IPS-20b (cell line): Measurements from ENCODE around the gene BTBD9.

Source experiments
- H3K27ac ChIP-seq: one replicate; pipeline ENCODE4 v1.5.1; 2013; ENCODE audit warnings: low read length
- H3K27me3 ChIP-seq: 2 replicates; pipeline ENCODE4 v1.6.1; 2013; ENCODE audit warnings: mild to moderate bottlenecking, low read length, inconsistent platforms; ENCODE audit not compliant: insufficient read depth
- H3K36me3 ChIP-seq: 2 replicates; pipeline ENCODE4 v1.6.1; 2013; ENCODE audit warnings: low read depth, mild to moderate bottlenecking, inconsistent platforms, low read length, moderate library complexity; ENCODE audit not compliant: insufficient read depth
- H3K4me1 ChIP-seq: 2 replicates; pipeline ENCODE4 v1.6.1; 2013; ENCODE audit warnings: mild to moderate bottlenecking, control low read depth, inconsistent platforms, low read length, moderate library complexity; ENCODE audit not compliant: insufficient read depth
- H3K4me3 ChIP-seq: 2 replicates; pipeline ENCODE4 v1.5.1; 2013; ENCODE audit warnings: mild to moderate bottlenecking, low read length, inconsistent platforms
- H3K9ac ChIP-seq: 2 replicates; pipeline ENCODE4 v1.6.1; 2013; ENCODE audit warnings: low read depth, mild to moderate bottlenecking, inconsistent platforms, low read length, moderate library complexity
- H3K9me3 ChIP-seq: 2 replicates; pipeline ENCODE4 v1.6.1; 2013; ENCODE audit warnings: mild to moderate bottlenecking, low read depth, low read length, inconsistent platforms; ENCODE audit not compliant: insufficient read depth

BTBD9 gene

DNA sequence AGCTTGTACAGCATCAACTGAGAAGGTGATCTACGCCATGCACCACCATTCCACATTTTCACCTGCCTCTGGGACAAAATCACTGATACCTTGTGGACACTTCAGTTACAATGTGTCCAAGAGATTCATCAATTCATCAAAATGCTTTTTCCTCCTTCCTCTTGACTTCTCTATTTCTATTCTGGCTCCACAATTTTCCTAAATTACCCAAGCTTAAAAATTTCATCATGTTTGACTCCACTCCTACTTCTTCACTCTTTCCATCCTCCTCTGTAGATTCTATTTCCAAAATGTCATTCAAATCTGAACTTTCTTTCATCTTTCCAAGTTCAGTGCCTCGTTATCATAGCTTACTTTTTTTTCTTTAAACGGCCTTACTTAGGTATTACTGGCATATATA is 172.2 kb downstream of the BTBD9 start:
- no peak overlapping the region for H3K27ac ChIP-seq
- no peaks in the 10 kb centered on the region for H3K27me3 ChIP-seq
- no peak overlapping the region for H3K4me3 ChIP-seq

DNA sequence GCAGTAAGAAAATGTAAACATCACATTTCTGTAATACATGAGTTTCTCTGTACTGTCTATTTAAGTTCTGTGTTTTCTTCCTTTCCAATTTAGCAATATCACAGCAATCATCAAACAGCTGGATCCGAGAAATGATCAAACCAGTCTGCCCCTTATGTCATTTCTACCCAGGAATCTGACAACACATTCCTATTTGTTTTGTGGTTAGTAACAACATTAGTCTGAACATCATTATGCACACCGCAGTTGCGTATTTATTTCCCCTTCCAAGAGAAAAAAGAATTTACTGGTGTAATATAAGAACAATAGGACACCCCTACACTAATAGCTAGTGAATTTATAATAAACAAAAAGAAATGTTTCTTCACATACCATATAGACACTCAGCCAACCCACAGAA is 179.5 kb downstream of the BTBD9 start:
- Histone ChIP-seq H3K9ac (no peak overlapping the region), H3K27ac (no peak overlapping the region), H3K4me3 (no peak overlapping the region), H3K9me3 (no peaks in the 10 kb centered on the region), H3K27me3 (no peaks in the 10 kb centered on the region), H3K4me1 (no peaks in the 10 kb centered on the region; the same call in 1 of the 2 replicates), H3K36me3 (no peaks in the 10 kb centered on the region)

More for the DNA sequence above, 172.2 kb downstream of the BTBD9 start:
- Histone ChIP-seq H3K4me1 (no peaks in the 10 kb centered on the region), H3K36me3 (no peaks in the 10 kb centered on the region), H3K9me3 (no peaks in the 10 kb centered on the region), H3K9ac (no peak overlapping the region)

DNA sequence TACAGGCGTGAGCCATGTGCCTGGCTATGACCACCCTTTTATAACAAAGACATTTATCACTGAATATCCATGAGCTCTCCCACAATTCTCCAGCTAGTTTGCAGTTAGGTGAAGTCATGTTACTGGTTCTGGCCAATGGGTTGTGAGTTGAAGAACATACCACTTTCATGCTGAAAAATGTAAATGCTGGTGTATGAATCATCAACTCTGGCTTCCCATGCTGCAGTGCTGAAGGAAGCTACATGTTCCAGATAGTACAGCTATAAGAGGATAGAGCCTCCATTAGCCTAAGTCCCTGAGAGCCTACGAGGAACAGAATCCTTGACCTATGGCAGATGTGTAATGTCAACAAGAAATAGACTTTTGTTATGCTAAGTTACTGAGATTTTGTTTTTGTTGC is 180.4 kb downstream of the BTBD9 start:
- Histone ChIP-seq H3K36me3 (no peaks in the 10 kb centered on the region), H3K4me3 (no peak overlapping the region), H3K9ac (no peak overlapping the region), H3K27me3 (no peaks in the 10 kb centered on the region), H3K4me1 (no peaks in the 10 kb centered on the region; the same call in 1 of the 2 replicates), H3K27ac (no peak overlapping the region), H3K9me3 (no peaks in the 10 kb centered on the region)

DNA sequence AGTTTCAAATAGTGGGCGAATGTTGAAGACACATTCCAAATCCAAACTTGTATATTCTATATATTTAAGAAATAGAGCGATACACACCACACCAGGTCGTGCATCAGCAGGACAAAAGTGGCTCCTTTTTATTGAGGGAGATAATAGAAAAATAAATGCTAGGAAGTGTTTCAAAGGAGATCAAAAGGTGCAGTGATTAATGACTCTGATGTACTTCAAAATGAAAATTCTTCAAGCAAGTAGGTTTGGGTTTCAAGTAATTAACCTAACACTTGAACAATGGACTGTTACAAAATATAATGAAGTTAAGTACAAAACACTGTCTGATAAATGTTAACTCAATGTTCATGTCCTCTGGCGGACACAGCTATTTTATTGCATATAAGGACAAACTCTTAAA is 185.9 kb downstream of the BTBD9 start:
- Histone ChIP-seq H3K9me3 (no peaks in the 10 kb centered on the region), H3K4me1 (no peaks in the 10 kb centered on the region; the same call in 1 of the 2 replicates), H3K4me3 (no peak overlapping the region), H3K36me3 (no peaks in the 10 kb centered on the region), H3K27ac (no peak overlapping the region), H3K9ac (no peak overlapping the region), H3K27me3 (no peaks in the 10 kb centered on the region)

DNA sequence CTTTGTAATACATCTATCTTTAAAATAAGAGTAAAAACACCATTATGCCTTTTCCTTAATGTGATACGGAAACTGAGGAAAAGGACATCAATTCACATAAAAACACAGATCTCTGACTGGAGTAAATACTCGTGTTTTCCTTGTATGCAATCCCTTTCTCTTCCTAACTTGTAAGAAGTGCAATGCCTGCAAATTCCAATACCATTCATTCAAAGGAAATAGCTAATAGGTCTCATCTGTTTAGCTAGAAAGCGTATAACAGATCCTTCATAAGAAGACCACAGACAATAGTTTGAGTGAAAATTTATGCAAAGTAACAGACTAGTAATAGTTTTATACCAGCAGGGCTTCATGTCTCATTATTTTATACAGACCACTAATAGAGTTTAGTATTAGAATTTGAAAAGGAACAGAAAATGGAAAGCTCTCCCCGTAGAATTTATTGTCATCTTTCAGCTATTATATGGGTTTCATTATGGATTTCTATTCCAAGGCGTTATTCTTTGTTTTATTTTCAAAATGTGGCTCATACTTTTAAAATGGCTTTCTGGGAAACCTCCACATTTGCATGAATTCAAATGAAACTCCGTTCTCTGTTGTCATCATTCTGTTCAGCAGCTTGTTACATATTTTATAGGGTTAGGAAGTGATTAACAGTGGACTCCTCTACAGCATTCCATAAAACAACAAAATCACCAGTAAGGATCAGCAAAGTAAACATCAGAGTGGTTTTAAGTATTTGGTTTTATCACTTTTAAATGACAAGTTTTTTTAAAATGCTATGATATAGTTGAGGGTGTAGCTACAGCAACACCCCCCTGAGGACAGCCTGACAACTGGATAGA is 186.7 kb downstream of the BTBD9 start:
- Histone ChIP-seq H3K27me3 (no peaks in the 10 kb centered on the region), H3K4me1 (no peaks in the 10 kb centered on the region; the same call in 1 of the 2 replicates), H3K27ac (no peak overlapping the region), H3K9me3 (no peaks in the 10 kb centered on the region), H3K9ac (no peak overlapping the region), H3K36me3 (no peaks in the 10 kb centered on the region), H3K4me3 (no peak overlapping the region)

DNA sequence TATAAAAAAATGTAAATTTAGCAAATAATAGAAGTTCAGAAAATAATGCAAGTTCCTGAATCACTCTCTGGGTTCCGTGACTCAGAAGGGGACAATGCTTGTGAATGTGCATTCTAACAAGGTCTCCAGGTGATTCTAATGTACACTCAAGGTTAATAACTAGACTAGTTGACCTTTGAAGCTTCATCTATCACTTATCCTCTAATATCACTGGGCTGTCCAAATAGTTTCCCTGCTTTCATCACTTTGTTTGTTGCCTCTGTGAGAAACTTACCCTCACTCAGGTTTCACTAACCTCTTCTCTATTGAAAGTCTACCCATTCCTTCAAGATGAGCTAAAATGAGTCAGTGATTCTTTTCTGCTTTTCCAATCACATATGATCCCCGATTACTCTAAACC is 189.0 kb downstream of the BTBD9 start:
- Histone ChIP-seq H3K27ac (no peak overlapping the region), H3K4me1 (no peaks in the 10 kb centered on the region), H3K36me3 (no peaks in the 10 kb centered on the region), H3K9me3 (no peaks in the 10 kb centered on the region), H3K27me3 (no peaks in the 10 kb centered on the region), H3K9ac (no peak overlapping the region), H3K4me3 (no peak overlapping the region)

DNA sequence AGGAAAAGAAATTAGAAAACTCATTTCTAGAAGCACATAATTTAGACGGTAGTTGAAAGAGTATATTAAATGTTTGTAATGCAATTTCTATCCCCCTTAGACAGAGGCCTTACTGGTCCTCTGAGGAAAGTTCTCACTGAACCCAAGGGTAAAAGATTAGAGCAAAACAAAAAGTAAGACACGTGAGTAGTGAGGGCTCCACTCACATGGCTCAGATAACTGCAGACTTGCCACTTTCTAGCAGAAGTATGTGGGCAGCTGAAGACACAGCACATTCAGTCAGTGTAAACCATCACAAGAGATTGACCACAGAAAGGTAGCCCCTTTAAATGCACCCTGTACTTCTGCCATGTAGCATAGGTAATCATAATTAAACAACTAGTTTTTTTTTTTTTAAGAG is 193.8 kb downstream of the BTBD9 start:
- no peak overlapping the region for H3K4me3 ChIP-seq
- H3K9ac ChIP-seq: no peak overlapping the region
- no peaks in the 10 kb centered on the region for H3K27me3 ChIP-seq
- no peaks in the 10 kb centered on the region for H3K36me3 ChIP-seq
- H3K27ac ChIP-seq: no peak overlapping the region
- no peaks in the 10 kb centered on the region for H3K4me1 ChIP-seq
- no peaks in the 10 kb centered on the region for H3K9me3 ChIP-seq

DNA sequence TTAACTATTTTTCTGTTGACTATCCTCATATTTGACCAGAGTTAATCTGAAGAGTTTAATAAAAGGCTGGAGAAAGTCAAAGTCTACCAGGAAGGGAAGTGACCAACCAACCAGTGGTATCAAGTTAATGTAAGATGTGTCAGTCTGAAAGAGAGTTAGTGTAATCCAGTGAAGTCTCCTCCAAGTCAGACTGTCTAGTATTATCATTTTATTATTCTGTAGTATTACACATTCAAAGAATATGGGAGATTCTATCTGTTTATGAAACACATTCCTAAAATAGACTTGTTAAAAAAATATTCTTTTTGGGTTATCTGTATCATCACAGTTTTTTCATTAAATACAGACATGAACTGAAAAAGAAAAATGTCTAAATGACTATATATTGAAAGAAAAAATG is 194.4 kb downstream of the BTBD9 start:
- Histone ChIP-seq H3K4me1 (no peaks in the 10 kb centered on the region), H3K27ac (no peak overlapping the region), H3K9ac (no peak overlapping the region), H3K36me3 (no peaks in the 10 kb centered on the region), H3K27me3 (no peaks in the 10 kb centered on the region), H3K9me3 (no peaks in the 10 kb centered on the region), H3K4me3 (no peak overlapping the region)

DNA sequence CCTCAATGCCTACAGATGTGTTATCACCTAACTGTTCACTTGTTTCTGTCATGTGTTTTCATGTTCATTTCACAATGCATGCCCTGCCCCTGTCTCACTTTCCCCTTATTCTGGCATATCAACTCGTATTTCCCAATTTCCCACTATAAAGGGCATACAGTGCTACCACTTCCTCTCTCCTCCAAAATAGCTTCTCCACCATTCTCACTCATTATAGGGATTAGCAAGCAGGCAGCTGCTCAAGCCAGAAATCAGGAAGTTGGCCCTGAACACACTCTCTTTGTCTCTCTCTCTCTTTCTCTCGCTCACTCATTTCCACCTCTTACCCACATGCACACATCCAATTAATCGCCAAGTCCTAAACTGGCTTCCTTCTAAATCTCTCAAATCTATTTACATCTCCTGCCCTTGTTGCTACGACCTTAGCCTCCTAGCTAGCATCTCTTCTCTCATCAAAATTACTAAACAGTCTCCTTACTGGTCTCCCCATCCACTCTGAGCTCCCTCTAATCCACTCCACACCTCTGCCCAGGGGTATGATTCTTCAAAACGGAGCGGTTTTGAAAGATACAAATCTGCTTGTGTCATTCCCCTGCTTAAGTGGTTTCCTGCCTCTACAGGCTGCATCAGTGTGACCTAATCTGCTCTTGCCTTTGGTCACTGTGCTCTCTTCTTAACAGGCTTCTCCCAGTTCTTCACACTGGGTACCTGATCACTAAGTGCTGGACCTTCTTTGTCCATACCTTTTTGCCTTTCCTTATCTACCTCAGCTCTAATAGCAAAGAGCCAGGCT is 196.2 kb downstream of the BTBD9 start:
- Histone ChIP-seq H3K36me3 (no peaks in the 10 kb centered on the region), H3K4me3 (no peak overlapping the region), H3K9ac (no peak overlapping the region), H3K27ac (no peak overlapping the region), H3K4me1 (no peaks in the 10 kb centered on the region), H3K27me3 (no peaks in the 10 kb centered on the region), H3K9me3 (no peaks in the 10 kb centered on the region)

DNA sequence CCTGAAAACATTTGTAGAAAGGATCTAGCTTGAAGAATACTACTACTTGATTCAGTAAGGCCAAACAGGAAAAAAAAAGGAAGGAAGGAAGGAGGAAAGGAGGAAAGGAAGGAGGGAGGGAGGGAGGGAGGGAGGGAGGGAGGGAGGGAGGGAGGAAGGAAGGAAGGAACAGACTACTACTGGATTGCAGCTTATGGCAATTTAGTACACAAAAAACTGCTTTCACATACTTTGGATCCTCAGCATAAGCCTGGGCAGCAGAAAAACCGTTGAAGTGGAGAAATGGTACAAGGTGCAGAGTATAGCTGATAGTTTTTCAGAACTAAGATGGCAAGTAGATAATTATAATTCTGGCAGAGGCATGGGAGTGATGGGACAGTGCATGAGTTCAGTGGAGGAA is 201.6 kb downstream of the BTBD9 start:
- H3K9ac ChIP-seq: no peak overlapping the region
- no peaks in the 10 kb centered on the region for H3K9me3 ChIP-seq
- H3K27ac ChIP-seq: no peak overlapping the region
- H3K4me3 ChIP-seq: no peak overlapping the region
- no peaks in the 10 kb centered on the region; the same call in 1 of the 2 replicates for H3K4me1 ChIP-seq
- H3K36me3 ChIP-seq: no peaks in the 10 kb centered on the region
- no peaks in the 10 kb centered on the region for H3K27me3 ChIP-seq

DNA sequence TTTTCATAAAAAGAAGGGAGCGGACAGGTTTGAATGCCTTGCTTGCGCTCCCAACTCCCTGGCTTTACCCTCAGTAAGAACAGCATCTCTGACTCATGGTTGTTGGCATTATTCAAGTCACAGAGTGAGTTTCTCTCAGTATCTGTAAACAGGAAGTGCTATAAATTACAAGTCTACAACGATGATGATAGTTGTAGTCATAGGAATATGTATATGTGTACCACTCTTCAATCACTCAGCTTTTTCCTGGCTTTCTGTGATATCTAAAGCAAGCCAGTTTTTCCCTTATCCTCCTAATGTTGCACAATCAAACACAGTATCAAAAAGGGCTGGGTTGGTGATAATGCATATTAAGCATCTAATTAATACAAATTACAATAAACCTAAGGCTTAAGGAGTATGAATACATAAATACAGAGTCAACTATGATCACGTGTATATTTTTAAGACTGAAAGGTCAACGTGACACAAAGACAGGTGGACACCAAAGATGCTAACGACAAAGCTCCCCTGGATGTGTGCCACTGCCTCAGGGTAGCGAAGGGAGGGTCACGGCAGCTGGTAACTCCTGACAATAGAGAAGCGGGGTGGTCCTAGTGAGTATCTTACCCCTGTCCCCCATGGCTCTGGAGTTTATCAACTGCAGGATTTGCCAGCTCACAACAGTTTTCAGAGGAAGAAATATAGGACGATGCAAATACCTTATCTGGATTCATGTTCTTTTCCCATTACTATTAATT is 202.8 kb downstream of the BTBD9 start:
- Histone ChIP-seq H3K9ac (no peak overlapping the region), H3K36me3 (no peaks in the 10 kb centered on the region), H3K27ac (no peak overlapping the region)

More for the DNA sequence above, 202.8 kb downstream of the BTBD9 start:
- H3K27me3 ChIP-seq: no peaks in the 10 kb centered on the region
- H3K9me3 ChIP-seq: no peaks in the 10 kb centered on the region
- no peak overlapping the region for H3K4me3 ChIP-seq
- no peaks in the 10 kb centered on the region; the same call in 1 of the 2 replicates for H3K4me1 ChIP-seq
